WTC11 (cell line): ENCODE results near the gene MLXIP.
"Not testable (repeated sequence)": the region's sequence is repeated elsewhere in the genome, so short reads cannot be mapped to it uniquely, and the experiment has no call there.

Experiments
- ATF3 ChIP-seq: sonication (generic); formaldehyde crosslinking; conservative IDR thresholded peaks from 2 replicates; pipeline ENCODE4 v1.8.1; 2022; ENCODE audit warnings: mild to moderate bottlenecking, missing genetic modification reagents
- CREM ChIP-seq: sonication (generic); formaldehyde crosslinking; IDR thresholded peaks from 2 replicates; pipeline ENCODE4 v1.8.1; 2022; ENCODE audit warnings: mild to moderate bottlenecking, missing genetic modification reagents, moderate library complexity
- CTCF ChIP-seq: fragments of 200-600 bp; IDR thresholded peaks from 2 replicates; pipeline ENCODE4 v1.8.0; 2022; ENCODE audit warnings: antibody characterized with exemption
- E2F4 ChIP-seq: sonication (generic); formaldehyde crosslinking; IDR thresholded peaks from 2 replicates; pipeline ENCODE4 v1.8.1; 2022; ENCODE audit warnings: low read depth, mild to moderate bottlenecking, moderate library complexity, missing genetic modification reagents, borderline replicate concordance
- JUN ChIP-seq: sonication (generic); formaldehyde crosslinking; IDR thresholded peaks from 2 replicates; pipeline ENCODE4 v1.8.0; 2023; ENCODE audit warnings: mild to moderate bottlenecking, missing genetic modification reagents
- KAT7 ChIP-seq: sonication (generic); formaldehyde crosslinking; IDR thresholded peaks from 2 replicates; pipeline ENCODE4 v1.8.1; 2023; ENCODE audit warnings: missing genetic modification reagents, mild to moderate bottlenecking, borderline replicate concordance
- MAX ChIP-seq: sonication (generic); formaldehyde crosslinking; IDR thresholded peaks from 2 replicates; pipeline ENCODE4 v1.8.0; 2022; ENCODE audit warnings: mild to moderate bottlenecking, missing genetic modification reagents
- PREB ChIP-seq: sonication (generic); formaldehyde crosslinking; IDR thresholded peaks from 2 replicates; pipeline ENCODE4 v1.8.1; 2022; ENCODE audit warnings: mild to moderate bottlenecking, missing genetic modification reagents, moderate library complexity, borderline replicate concordance
- TP53 ChIP-seq: sonication (generic); formaldehyde crosslinking; IDR thresholded peaks from 2 replicates; pipeline ENCODE4 v1.8.1; 2023; ENCODE audit warnings: mild to moderate bottlenecking, missing genetic modification reagents
- USF2 ChIP-seq: sonication (generic); formaldehyde crosslinking; IDR thresholded peaks from 2 replicates; pipeline ENCODE4 v1.8.1; 2023; ENCODE audit warnings: mild to moderate bottlenecking, missing genetic modification reagents, moderate library complexity
- ZNF232 ChIP-seq: sonication (generic); formaldehyde crosslinking; IDR thresholded peaks from 2 replicates; pipeline ENCODE4 v1.8.0; 2022; ENCODE audit warnings: mild to moderate bottlenecking, missing genetic modification reagents

GRCh38 chr12:122176473-122176872 lies 97.9 kb downstream of the MLXIP start:
- TF ChIP-seq E2F4 (CRISPR knock-in tag); CTCF; ATF3 (CRISPR knock-in tag); TP53 (CRISPR knock-in tag); ZNF232 (CRISPR knock-in tag); CREM (CRISPR knock-in tag); JUN (CRISPR knock-in tag); MAX (CRISPR knock-in tag); PREB; USF2 (CRISPR knock-in tag); KAT7 (CRISPR knock-in tag): not testable (repeated sequence)
